VCaP (cell line): ENCODE data around the gene KRTAP10-2.
"Not testable (repeated sequence)": the region's sequence is repeated elsewhere in the genome, so short reads cannot be mapped to it uniquely, and the experiment has no call there.

Source experiments
- H3K27ac ChIP-seq: fragments of 450-650 bp; 2 replicates; pipeline ENCODE4 v1.5.1; 2017
- CTCF ChIP-seq: fragments of 450-650 bp; conservative IDR thresholded peaks from 2 replicates; pipeline ENCODE4 v1.5.1; 2017; ENCODE audit warnings: mild to moderate bottlenecking, moderate library complexity

Gene KRTAP10-2

DNA sequence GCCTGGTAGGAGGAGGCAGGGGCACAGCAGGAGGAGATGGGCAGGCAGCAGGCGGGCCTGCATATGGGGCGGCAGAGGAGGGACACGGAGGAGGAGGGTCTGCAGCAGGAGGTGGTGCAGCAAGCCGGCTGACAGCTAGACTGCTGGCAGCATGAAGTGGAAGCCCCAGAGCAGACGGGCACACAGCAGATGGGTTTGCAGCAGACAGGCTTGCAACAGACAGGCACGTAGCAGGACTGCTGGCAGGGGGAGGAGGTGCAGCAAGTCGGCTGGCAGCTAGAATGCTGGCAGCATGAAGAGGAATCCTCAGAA is 28.5 kb upstream of the KRTAP10-2 start:
- no peak overlapping the region for H3K27ac ChIP-seq
- TF ChIP-seq CTCF: no peak

DNA sequence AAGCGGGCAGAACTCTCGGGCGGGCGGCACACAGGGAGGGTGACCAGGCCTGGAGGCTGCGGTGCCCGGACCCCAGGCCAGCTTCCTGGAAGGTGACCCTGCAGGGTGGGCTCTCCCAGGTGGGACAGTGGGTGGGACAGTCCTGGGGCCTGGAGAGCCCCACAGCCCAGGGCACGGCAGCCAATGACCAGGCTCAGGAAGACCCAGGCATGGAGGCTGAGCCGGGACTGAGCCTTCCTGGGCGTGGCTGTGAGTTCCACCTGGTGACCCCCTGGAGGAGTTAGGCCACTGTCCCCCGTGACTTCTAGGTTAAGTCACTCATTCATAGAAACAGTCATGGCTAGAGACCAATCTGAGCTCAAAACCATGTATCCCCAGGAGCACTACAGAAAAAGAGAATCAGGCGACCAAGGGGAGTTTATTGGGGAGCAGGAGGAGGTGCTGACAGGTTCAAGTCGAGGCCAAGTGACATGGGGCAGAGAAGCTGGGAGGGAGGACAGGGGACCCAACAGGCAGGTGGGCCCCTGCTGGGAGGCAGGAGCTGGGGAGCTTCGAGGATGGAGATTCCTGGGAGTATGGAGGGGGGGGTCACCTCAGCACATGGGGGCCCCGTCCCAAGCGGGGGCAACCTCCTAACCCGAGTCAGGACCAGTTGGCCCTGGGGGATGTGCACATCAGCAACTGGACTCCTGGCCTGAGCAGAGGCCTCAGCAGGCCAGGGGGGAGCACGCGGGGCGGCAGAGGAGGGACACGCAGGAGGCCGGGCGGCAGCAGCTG is 27.9 kb upstream of the KRTAP10-2 start:
- no peak overlapping the region for H3K27ac ChIP-seq
- no peak for TF ChIP-seq CTCF

GRCh38 chr21:44578371-44579055 is 27.2 kb upstream of the KRTAP10-2 start:
- H3K27ac ChIP-seq: no peak overlapping the region

DNA sequence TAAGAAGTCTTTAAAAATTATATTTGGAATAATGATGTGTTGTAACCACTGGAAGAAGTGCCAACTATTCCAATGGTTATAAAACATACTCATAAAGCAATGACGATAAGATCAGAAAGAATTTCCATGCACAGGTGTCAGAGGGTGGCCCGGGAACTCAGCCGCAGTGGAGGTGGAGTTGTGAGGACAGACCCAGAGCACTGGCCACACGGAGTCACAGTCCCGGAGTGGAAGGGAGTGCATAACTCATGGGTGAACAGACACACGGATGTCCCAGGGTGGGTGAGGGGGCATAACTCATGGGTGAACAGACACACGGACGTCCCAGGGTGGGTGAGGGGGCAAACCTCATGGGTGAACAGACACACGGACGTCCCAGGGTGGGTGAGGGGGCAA is 24.7 kb upstream of the KRTAP10-2 start:
- H3K27ac ChIP-seq: no peak overlapping the region
- TF ChIP-seq CTCF: no peak

More at GRCh38 chr21:44578371-44579055, 27.2 kb upstream of the KRTAP10-2 start:
- TF ChIP-seq CTCF: no peak

- TF ChIP-seq CTCF: no peak
- H3K27ac ChIP-seq: no peak overlapping the region
Observed at GRCh38 chr21:44575307-44576024, 24.2 kb upstream of the KRTAP10-2 start.

GRCh38 chr21:44574457-44575306 is 23.4 kb upstream of the KRTAP10-2 start:
- H3K27ac ChIP-seq: no peak overlapping the region
- peak; percentile 11; the same call in 1 of the 2 replicates for TF ChIP-seq CTCF

DNA sequence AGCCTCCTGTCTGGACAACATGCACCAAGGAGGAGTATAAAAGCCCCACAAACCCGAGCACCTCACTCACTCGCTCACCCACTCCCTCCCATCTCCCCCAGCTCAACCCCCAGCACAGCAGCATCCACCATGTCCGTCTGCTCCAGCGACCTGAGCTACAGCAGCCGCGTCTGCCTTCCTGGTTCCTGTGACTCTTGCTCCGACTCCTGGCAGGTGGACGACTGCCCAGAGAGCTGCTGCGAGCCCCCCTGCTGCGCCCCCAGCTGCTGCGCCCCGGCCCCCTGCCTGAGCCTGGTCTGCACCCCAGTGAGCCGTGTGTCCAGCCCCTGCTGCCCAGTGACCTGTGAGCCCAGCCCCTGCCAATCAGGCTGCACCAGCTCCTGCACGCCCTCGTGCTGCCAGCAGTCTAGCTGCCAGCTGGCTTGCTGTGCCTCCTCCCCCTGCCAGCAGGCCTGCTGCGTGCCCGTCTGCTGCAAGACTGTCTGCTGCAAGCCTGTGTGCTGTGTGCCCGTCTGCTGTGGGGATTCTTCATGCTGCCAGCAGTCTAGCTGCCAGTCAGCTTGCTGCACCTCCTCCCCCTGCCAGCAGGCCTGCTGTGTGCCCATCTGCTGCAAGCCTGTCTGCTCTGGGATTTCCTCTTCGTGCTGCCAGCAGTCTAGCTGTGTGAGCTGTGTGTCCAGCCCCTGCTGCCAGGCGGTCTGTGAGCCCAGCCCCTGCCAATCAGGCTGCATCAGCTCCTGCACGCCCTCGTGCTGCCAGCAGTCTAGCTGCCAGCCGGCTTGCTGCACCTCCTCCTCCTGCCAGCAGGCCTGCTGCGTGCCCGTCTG is 22.5 kb upstream of the KRTAP10-2 start, which contains the start of gene KRTAP10-4:
Gene KRTAP10-4 (plus strand): TSS at position 100 of the 827 bp plus-strand sequence. CDS start 30 bp downstream, at position 130.
- H3K27ac ChIP-seq: not testable (repeated sequence)
